HepG2 (cell line): ENCODE results near the gene MAPK8. TPM values are rescaled to one million over a fixed set of nuclear protein-coding genes. Genes with fewer than 3 reads are reported as not detected.

ENCODE experiments used
- ATF7-NPFF ChIP-seq: sonication (generic); formaldehyde crosslinking; IDR thresholded peaks from 2 replicates; pipeline ENCODE4 v1.8.1; 2023; ENCODE audit warnings: mild to moderate bottlenecking, low read depth, missing genetic modification reagents, moderate library complexity
- CERS6 ChIP-seq: sonication (generic); formaldehyde crosslinking; IDR thresholded peaks from 2 replicates; pipeline ENCODE4 v1.5.0; 2020; ENCODE audit warnings: missing genetic modification reagents
- ZNF646 ChIP-seq: sonication (generic); formaldehyde crosslinking; IDR thresholded peaks from 2 replicates; pipeline ENCODE4 v1.9.0; 2021; ENCODE audit warnings: mild to moderate bottlenecking, missing genetic modification reagents
- polyA plus RNA-seq, 8 experiments: library from polyadenylated mRNA; depleted of rRNA in 3 of 8; stranded (reverse) in 7 of 8; unstranded in 1 of 8; fragments of >200 nt; fragmentation: Illumina TruSeq in 4 of 8; extraction: Trizol in 4 of 8; gene quantifications; 2 replicates each; pipeline versions ENCODE4 v1.2.1 to v1.2.3, GENCODE V29; 2011 to 2016; ENCODE audit warnings: low read depth in 4 of 8, missing spikeins in 1 of 8, mixed read lengths in 1 of 8; ENCODE audit not compliant: insufficient read depth in 1 of 8
- total RNA-seq, 5 experiments: library from RNA; depleted of rRNA; stranded (reverse); fragments of >200 nt; fragmentation: Illumina TruSeq; extraction: Trizol; gene quantifications; 2 replicates each; pipeline ENCODE4 v1.2.3, GENCODE V29; 2016; ENCODE audit warnings: low read depth in 1 of 5

Gene MAPK8
- total and polyA plus RNA-seq, 2 of the 13 experiments (the other 11 are each of a cell fraction or from before 2014, with no cell fraction given): 41.6 to 47.3 TPM

GRCh38 chr10:48468130-48468790 lies 161.8 kb downstream of the MAPK8 start (continued):
- TF ChIP-seq ZNF646 (no peak), CERS6 (CRISPR knock-in tag) (no peak), ATF7-NPFF (CRISPR knock-in tag) (no peak)
- TF ChIP-seq, all 625 proteins: peak for 0
